Mammary epithelial cell (primary cell): ENCODE results near the gene PAQR6.

Experiments used
- CTCF ChIP-seq, 2 donors: IDR thresholded peaks in 1 of 2; conservative IDR thresholded peaks in 1 of 2; 2 replicates each; pipeline ENCODE4 v1.5.1; 2011 to 2012; ENCODE audit warnings: inconsistent platforms in 2 of 2, low read length in 2 of 2, mild to moderate bottlenecking in 2 of 2, control low read depth in 1 of 2, low read depth in 1 of 2; ENCODE audit not compliant: insufficient read depth in 1 of 2; ENCODE audit errors: extremely low read depth in 1 of 2
- EZH2 ChIP-seq: IDR thresholded peaks from 2 replicates; pipeline ENCODE4 v1.6.1; 2012; ENCODE audit warnings: low read length, inconsistent platforms, borderline replicate concordance

GRCh38 chr1:156281693-156282478, 34.0 kb upstream of the PAQR6 start:
- TF ChIP-seq CTCF (conservative IDR thresholded peaks at IDR 0.05 in 1 of 2, IDR thresholded peaks at IDR 0.05 in 1 of 2; ENCODE audit: extremely low read depth in 1 of 2, insufficient read depth in 1 of 2, low read depth in 1 of 2, low read length in 2 of 2) (no peak), EZH2 (no peak)
